Astrocyte of the cerebellum (primary cell): ENCODE measurements around the gene PTPRM.

Experiments
- DNase-seq: peaks from one replicate; pipeline ENCODE4 v3.0.0-alpha.2; 2011; ENCODE audit warnings: low read depth
- H3K4me3 ChIP-seq: 2 replicates; pipeline ENCODE4 v1.5.1; 2011; ENCODE audit warnings: mild to moderate bottlenecking, low read depth, low read length, moderate library complexity
- CTCF ChIP-seq: IDR thresholded peaks from 2 replicates; pipeline ENCODE4 v1.5.1; 2012; ENCODE audit warnings: low read length, low read depth, moderate library complexity, mild to moderate bottlenecking; ENCODE audit errors: missing control alignments
- in situ Hi-C: cut with HindIII; loops from 2 replicates; pipeline ENCODE4 v1.10.0; 2017; ENCODE audit warnings: low sequenced_read_pairs

The PTPRM gene

GRCh38 chr18:8235894-8236293 lies 668.8 kb downstream of the PTPRM start:
- in situ Hi-C loops = no loop called here
- TF ChIP-seq CTCF = no peak
- DNase-seq = no peak
- H3K4me3 ChIP-seq = no peak overlapping the region

GRCh38 chr18:8238507-8238906 lies 671.4 kb downstream of the PTPRM start:
- no peak overlapping the region for H3K4me3 ChIP-seq
- TF ChIP-seq CTCF = no peak
- no peak for DNase-seq
- in situ Hi-C loops = no loop called here

- in situ Hi-C loops = no loop called here
- DNase-seq = no peak
- no peak overlapping the region for H3K4me3 ChIP-seq
- TF ChIP-seq CTCF = no peak
Observed at GRCh38 chr18:8241731-8242130, 674.6 kb downstream of the PTPRM start.

GRCh38 chr18:8242151-8242696 lies 675.1 kb downstream of the PTPRM start:
- no peak for DNase-seq
- in situ Hi-C loops = no loop called here
- TF ChIP-seq CTCF = no peak
- H3K4me3 ChIP-seq = no peak overlapping the region

- no peak for TF ChIP-seq CTCF
- no peak overlapping the region for H3K4me3 ChIP-seq
- in situ Hi-C loops = no loop called here
- no peak for DNase-seq
Observed at GRCh38 chr18:8247700-8248099, 680.6 kb downstream of the PTPRM start.

GRCh38 chr18:8248576-8248975 lies 681.5 kb downstream of the PTPRM start:
- in situ Hi-C loops = no loop called here
- TF ChIP-seq CTCF = no peak
- no peak for DNase-seq
- no peak overlapping the region for H3K4me3 ChIP-seq

GRCh38 chr18:8249811-8250210 lies 682.7 kb downstream of the PTPRM start:
- in situ Hi-C loops = no loop called here
- DNase-seq = no peak
- no peak overlapping the region for H3K4me3 ChIP-seq
- TF ChIP-seq CTCF = no peak
